Erythroblast (primary cell): Measurements from ENCODE around the gene ARID1B.
A peak's percentile ranks its signal among the peaks of the same experiment; 100 is the strongest.

ENCODE experiments used
- DNase-seq, 2 experiments: peaks; one replicate each; lab custom pipeline; 2025; lab: John Stamatoyannopoulos, UW
- GATA1 ChIP-seq: IDR thresholded peaks from 2 replicates; pipeline ENCODE4 v1.6.1; 2011; ENCODE audit warnings: low read depth, mild to moderate bottlenecking, control low read depth, low read length, moderate library complexity
- POLR2A ChIP-seq: IDR thresholded peaks from 2 replicates; pipeline ENCODE4 v1.6.1; 2011; ENCODE audit warnings: mild to moderate bottlenecking, low read length

The ARID1B gene

DNA sequence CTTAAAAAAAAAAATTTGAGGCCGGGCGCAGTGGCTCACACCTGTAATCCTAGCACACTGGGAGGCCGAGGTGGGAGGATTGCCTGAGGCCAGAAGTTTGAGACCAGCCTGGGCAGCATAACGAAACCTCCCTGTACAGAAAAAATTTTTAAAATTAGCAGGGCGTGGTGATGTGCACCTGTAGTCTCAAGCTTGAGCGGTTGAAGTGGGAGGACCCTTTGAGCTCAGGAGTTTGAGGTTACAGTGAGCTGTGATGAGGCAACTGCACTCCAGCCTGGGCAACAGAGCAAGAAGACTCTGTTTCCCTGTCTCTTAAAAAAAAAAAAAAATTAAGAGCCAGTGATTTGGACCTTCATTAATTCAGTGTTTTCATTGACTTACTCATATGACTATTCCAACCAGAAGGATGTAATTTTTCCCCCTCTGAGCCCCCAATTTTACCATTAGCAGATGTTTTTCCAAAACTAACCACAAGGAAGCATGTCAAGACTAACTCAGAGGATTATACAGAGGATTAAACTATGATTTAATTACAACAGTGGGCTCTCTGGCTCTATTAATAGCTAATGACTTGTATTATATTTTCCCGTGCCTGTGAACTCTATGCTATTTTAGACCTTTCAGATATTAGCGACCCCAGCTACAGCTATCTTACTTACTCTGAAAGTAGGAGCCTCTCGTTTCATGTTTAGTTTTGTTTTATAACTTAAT is 75.1 kb downstream of the ARID1B start:
- no peak for DNase-seq
- TF ChIP-seq POLR2A (no peak), GATA1 (no peak)

DNA sequence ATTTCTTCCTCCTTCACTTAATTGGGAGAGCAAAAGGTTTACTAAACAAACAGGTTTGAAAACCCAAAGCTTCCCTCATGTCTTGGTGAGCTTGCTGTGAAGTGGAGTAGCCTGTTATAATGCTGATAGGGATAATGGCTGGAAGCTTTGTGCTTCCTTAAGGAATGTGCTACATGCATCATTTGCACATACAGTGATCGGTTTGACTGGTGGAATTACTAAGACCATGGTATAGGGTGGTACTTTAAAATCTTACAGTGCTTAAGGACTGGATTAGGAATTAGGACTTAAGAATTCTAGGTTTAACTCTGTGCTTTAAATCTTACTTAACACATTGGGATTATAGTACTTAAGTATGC is 75.7 kb downstream of the ARID1B start:
- TF ChIP-seq POLR2A = no peak
- no peak for TF ChIP-seq GATA1
- no peak for DNase-seq

DNA sequence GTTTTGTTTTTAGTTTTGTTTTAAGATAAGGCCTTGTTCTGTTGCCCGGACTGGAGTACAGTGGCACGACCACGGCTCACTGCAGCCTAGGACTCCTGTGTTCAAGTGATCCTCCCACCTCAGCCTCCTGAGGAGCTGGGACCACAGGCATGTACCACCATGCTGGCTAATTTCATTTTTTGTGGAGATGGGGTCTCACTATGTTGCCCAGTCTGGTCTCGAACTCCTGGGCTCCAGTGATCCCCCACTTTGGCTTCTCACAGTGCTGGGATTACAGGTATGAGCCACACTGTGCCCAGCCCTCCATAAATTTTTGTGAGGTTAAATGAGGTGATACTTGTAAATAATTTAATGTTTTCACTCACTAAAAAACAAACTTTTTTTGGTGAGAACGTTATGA is 76.6 kb downstream of the ARID1B start:
- DNase-seq = no peak
- no peak for TF ChIP-seq POLR2A
- TF ChIP-seq GATA1 = no peak

DNA sequence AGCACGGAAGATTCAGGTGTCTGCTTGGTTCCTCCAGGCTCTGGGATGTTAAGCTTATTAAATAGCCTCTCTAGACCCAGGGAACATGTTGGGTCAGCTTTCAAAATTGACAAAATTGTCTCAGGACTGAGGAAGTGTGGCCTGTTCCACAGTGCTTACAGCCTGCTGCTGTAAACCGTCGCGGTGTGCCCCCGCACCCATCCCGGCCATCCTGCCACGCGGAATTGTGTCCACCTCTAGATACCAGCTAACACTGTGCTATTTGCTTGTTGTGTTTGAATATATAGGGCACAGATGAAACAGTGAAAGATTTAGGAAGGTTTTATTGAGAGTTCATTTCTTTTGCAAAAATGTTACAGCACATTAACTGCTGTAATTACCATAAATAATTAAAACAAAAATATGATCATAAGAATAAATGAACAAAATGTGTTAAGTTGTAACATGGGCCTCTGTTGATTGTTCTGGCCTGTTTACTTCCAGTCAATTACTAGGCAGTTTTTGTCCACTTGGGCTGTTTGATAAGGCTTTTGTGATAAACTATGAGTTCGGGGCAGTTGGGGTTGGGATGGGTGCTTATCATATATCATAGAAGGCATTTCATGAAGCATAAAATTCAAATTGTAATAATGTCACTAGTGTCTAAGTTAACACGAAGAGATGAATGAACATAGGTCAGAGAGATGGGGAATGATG is 77.4 kb downstream of the ARID1B start:
- peak; percentile 81 to 90 for DNase-seq
- TF ChIP-seq POLR2A (no peak), GATA1 (no peak)

DNA sequence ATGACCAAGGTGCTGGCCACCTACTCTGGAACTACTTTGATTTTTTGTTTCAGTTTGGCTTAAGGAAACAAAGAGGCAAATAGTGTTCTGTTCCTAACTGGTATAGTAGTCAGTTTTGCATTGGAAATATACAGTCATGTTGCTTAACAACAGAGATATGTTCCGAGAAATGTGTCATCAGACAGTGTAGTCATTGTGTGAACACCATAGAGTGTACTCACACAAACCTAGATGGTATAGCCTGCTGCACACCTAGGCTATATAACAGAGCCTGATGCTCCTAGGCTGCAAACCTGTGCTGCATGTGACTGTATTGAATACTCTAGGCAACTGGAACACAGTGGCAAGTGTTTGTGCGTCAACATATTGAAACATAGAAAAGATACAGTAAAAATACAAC is 80.4 kb downstream of the ARID1B start:
- peak in 1 of 2 experiments; percentile 15 for DNase-seq
- TF ChIP-seq POLR2A (peak; percentile 31), GATA1 (no peak)

DNA sequence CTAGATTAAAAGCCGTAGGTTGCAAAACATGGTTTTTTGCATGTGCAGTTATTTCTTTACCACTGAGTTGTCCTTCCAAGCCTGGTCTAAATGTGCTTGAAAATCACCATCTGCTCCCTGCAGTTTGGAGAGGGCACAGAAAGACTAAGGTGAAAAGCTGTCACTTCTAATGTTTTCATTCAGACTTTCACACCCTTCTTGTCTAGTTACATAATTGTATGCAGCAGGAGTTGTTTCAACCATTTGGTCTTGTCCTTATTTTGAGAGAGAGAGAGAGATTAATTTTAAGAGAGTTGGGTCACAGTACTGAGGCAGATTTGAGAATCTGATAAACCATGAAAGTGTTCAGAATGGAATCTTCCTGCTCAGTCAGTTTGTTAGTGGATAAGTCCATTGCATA is 82.5 kb downstream of the ARID1B start:
- TF ChIP-seq GATA1 (no peak), POLR2A (no peak)
- DNase-seq = no peak

DNA sequence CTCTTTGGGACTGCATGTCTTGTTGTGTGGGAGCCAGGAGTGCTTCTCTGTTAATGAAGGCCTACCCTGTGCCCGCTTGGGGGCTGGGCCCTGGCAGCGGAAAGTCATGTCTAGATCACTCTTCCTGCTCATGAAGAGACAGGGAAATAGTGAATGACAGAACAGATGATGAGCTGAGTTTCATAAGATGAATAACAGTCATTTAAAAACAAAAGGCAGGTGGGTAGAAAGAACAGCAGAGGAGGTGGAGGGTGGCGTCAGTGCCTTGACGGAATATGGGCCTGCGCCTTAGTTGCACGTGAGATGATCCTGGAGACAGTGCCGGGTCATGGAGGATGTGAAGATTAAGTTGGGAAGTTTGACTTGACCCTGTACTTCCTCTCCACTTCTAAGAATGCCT is 85.5 kb downstream of the ARID1B start:
- DNase-seq = no peak
- TF ChIP-seq POLR2A = no peak
- no peak for TF ChIP-seq GATA1

DNA sequence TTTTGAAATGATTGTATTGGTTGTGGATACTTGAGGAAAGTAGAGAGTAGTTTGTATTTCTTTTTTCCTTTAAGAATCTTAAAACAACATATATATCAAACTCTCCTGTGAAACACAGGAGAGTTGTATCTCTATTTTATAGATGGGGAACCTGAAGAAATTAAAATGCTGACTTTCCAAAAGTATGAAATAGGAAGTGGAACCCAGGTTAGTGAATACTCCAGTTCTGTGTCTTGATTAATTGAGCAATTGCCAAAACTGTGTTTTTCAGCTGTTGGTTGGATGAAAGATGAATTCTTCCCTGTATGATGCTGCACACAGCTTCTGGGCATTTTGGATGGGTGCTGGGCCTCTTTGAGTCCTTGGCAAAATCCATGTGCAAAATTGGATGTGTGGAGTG is 86.3 kb downstream of the ARID1B start:
- DNase-seq = no peak
- TF ChIP-seq POLR2A (no peak), GATA1 (no peak)

DNA sequence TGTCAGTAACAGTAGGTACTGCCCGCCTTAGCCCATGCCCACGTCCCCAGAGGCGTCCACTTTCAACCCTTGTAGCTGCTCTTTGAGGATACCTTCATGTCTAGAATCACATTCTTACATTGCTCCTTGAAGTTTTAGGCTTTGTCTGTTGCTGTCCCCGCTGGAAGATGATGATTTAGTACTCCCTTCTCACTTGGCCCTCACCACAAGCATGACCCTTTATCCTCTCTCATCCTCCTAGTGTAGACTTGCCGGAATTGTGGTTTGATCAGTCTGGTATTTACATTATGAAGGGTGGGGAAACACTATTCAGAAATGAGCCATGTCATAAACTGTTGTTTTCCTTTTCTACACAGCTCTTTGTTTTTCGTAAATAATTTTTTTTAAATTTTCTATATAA is 87.4 kb downstream of the ARID1B start:
- no peak for TF ChIP-seq POLR2A
- no peak for TF ChIP-seq GATA1
- no peak for DNase-seq

DNA sequence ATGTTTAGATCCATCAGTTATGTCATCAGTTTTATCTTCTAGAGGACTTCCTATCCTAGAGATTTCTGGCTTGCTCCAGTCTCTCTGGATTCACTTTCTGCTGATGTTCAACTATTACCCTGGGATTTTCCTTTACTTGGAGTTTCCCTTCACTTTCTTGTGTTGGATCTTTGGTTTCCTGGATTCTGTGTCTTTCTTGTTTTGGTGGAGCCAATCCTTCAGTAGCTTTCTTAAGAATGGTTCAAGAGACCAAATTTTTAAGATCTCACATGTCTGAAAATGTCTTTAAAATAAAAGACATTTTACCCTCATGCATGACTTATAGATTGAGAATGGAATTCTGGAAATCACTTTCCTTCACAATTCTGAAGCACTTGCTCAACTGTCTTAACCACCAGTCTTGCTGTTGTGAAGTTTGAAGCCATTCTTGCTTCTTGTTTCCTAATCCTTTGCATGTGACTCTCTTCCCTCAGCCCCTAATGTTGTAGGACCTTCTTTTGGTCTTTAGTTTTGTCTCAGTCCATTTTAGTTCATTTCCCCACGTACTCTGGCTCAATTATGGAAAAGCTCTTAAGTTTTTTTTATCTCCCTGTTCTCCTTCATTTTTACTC is 87.9 kb downstream of the ARID1B start:
- no peak for TF ChIP-seq POLR2A
- no peak for TF ChIP-seq GATA1
- DNase-seq = no peak

DNA sequence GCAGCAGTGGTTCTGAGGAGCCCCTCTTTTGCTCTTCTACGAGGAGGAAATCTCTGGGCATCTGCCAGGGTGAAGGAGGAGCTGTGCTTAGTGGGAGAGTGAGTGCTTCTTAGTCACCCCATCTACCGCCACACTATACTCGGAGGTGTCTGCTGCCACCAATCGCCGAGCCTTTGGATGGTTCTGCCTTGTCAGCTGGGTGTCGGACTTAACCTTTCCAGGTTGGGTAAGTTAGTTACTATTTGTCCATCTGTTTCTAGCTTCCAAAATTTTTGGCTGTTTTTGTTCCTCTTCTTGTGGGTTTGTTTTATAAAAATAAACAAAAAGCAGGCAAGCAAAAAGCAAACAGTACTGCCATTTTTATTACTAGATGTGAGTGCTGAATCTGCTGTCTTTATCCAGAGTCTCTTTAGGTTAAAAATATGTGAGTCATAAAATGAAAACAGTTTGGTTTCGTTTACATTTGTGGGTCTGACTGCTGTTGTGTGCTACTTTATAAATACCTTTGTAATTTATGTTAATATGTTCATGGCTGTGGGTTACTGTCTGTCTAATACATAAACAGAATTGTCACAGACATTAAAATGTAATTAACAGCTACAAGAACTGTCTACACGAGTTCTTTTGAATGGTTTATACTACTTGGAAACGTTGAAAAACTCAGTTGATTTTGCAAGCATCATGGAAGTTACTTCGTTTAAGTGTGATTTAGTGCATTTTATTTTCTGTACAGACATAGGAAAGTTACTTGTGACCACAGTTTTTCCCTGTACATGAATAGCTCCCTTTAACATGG is 89.2 kb downstream of the ARID1B start:
- DNase-seq = peak in 1 of 2 experiments; percentile 31
- TF ChIP-seq GATA1 = no peak
- no peak for TF ChIP-seq POLR2A

DNA sequence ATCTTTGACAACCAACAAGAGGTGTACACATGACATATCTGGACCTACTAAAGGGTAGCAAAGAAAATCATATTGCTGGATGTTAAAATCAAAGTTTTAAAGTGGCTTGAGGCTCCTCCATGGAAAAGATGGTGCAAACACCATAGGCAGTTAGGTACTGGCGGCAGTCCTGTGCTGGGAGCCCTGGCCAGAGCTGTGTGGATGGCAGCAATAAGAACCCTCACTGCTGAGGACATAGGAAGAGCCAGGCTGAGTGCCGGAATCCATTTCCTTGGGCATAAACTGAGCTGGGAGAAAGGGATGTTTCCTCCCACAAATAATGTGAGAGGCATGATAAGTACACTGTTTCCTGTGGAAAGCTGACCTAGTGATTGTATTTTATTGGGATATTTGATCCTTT is 89.9 kb downstream of the ARID1B start:
- TF ChIP-seq POLR2A (no peak), GATA1 (no peak)
- no peak for DNase-seq

DNA sequence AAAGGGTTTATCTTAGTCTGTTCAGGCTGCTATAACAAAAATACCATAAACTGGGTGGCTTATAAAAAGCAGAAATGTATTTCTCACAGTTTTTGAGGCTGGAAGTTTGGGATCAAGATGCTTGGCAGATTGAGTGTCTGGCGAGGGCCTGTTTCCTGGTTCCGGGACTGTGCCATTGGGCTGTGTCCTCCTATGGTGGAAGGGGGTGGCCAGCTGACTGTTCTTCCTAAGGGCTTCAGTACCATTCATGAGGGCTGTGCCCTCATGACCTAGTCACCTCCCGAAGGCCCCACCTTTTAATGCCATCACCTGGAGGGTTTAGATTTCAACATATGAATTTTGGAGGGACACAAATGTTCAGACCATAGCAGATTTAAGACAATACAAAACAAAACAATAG is 91.2 kb downstream of the ARID1B start:
- DNase-seq = no peak
- TF ChIP-seq GATA1 (no peak), POLR2A (no peak)
